ENCODE measurements around the gene QSOX2.

DNA sequence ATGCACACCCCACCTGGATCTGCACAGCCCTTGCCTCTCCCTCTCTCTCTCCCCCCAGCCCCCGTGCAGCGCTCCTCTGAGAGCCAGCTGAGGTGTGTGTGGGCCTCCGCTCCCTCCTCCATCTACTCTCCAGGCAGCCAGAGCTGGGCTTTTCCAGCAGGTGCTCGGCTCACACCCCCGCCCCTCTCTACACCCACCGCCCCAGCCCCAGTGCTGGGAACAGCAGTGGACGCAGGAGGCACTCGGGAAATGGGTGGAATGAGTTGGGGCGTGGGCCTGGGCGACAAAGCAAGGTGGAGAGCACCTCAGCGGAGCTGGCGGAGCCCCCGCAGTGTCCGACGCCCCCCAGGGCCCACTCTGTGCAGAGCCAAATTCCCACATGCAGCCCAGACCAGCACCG is 27.3 kb downstream of the QSOX2 start:
- TF ChIP-seq, protein P1, sequence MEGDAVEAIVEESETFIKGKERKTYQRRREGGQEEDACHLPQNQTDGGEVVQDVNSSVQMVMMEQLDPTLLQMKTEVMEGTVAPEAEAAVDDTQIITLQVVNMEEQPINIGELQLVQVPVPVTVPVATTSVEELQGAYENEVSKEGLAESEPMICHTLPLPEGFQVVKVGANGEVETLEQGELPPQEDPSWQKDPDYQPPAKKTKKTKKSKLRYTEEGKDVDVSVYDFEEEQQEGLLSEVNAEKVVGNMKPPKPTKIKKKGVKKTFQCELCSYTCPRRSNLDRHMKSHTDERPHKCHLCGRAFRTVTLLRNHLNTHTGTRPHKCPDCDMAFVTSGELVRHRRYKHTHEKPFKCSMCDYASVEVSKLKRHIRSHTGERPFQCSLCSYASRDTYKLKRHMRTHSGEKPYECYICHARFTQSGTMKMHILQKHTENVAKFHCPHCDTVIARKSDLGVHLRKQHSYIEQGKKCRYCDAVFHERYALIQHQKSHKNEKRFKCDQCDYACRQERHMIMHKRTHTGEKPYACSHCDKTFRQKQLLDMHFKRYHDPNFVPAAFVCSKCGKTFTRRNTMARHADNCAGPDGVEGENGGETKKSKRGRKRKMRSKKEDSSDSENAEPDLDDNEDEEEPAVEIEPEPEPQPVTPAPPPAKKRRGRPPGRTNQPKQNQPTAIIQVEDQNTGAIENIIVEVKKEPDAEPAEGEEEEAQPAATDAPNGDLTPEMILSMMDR (conservative IDR thresholded peaks at IDR 0.05; ENCODE audit: low read length) = no peak
- no peak for TF ChIP-seq EZH2phosphoT487 (IDR thresholded peaks at IDR 0.05; ENCODE audit: borderline replicate concordance)

All from Loucy (cell line).